Measurements from ENCODE around the gene GPR85. TPM values are rescaled to one million over a fixed set of nuclear protein-coding genes. Genes with fewer than 3 reads are reported as not detected.

The GPR85 gene
- total RNA-seq, 2 donors from 2014 or later: 2.0 to 2.3 TPM

- Histone ChIP-seq H3K9me3 (no peaks in the 10 kb centered on the region), H3K27ac (peak overlapping the region in 1 of 2 donors; percentile 60), H3K27me3 (no peaks in the 10 kb centered on the region), H3K4me1 (peaks cover 0 to 6% of the 10 kb centered on the region in 2 donors), H3K36me3 (no peaks in the 10 kb centered on the region), H3K4me3 (peak overlapping the region in 1 of 2 donors; percentile 56)
- TF ChIP-seq, protein P1, sequence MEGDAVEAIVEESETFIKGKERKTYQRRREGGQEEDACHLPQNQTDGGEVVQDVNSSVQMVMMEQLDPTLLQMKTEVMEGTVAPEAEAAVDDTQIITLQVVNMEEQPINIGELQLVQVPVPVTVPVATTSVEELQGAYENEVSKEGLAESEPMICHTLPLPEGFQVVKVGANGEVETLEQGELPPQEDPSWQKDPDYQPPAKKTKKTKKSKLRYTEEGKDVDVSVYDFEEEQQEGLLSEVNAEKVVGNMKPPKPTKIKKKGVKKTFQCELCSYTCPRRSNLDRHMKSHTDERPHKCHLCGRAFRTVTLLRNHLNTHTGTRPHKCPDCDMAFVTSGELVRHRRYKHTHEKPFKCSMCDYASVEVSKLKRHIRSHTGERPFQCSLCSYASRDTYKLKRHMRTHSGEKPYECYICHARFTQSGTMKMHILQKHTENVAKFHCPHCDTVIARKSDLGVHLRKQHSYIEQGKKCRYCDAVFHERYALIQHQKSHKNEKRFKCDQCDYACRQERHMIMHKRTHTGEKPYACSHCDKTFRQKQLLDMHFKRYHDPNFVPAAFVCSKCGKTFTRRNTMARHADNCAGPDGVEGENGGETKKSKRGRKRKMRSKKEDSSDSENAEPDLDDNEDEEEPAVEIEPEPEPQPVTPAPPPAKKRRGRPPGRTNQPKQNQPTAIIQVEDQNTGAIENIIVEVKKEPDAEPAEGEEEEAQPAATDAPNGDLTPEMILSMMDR (IDR thresholded peaks at IDR 0.05): no peak
- no peak for DNase-seq (ENCODE audit: low spot score)
These were observed 708 bp upstream of the GPR85 start for GRCh38 chr7:113087071-113087998.

DNA sequence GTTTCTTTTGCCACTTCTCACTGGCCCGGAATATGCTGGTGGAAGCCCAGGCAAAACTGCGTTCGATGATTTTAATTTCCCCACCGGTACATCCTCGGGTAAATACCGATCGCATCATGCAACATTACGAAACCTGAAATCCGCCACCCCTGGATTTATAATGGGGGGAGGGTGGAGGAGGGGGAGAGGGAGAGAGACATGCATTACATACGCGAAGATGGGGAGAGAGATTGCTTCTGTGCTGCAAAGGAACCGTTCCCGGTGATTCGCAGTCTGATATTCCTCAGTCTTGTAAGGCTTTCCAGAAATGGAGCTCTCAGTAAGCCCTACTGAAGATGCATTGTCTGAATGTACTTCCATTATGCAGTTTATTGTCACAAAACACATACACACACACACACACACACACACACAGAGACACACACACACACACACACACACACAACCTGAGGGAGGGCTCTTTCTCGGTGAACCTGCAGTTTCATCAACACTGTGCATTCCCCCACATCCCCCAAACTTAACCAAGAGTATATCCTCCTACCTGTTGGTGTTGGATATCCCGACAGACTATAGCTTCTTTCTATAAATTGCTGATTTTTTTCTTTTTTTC is 741 bp downstream of the GPR85 start:
- Histone ChIP-seq H3K36me3 (no peaks in the 10 kb centered on the region), H3K9me3 (no peaks in the 10 kb centered on the region), H3K4me1 (peaks cover 0 to 6% of the 10 kb centered on the region in 2 donors), H3K27me3 (no peaks in the 10 kb centered on the region), H3K27ac (no peak overlapping the region), H3K4me3 (peak overlapping the region; percentile 48 to 56)
- TF ChIP-seq, protein P1 (IDR thresholded peaks at IDR 0.05): no peak
- no peak for DNase-seq (ENCODE audit: low spot score)

- H3K36me3 ChIP-seq: no peaks in the 10 kb centered on the region
- peaks cover 0 to 6% of the 10 kb centered on the region in 2 donors for H3K4me1 ChIP-seq
- no peaks in the 10 kb centered on the region for H3K27me3 ChIP-seq
- TF ChIP-seq, protein P1 (IDR thresholded peaks at IDR 0.05): no peak
- H3K4me3 ChIP-seq: no peak overlapping the region
- no peak for DNase-seq (ENCODE audit: low spot score)
- H3K27ac ChIP-seq: no peak overlapping the region
- no peaks in the 10 kb centered on the region for H3K9me3 ChIP-seq
These were observed 2.0 kb downstream of the GPR85 start for GRCh38 chr7:113084496-113085172.

- H3K27ac ChIP-seq: no peak overlapping the region
- peaks cover 0 to 6% of the 10 kb centered on the region in 2 donors for H3K4me1 ChIP-seq
- H3K9me3 ChIP-seq: no peaks in the 10 kb centered on the region
- H3K36me3 ChIP-seq: no peaks in the 10 kb centered on the region
- no peaks in the 10 kb centered on the region for H3K27me3 ChIP-seq
- DNase-seq (ENCODE audit: low spot score): no peak
- TF ChIP-seq, protein P1 (IDR thresholded peaks at IDR 0.05): no peak
- no peak overlapping the region for H3K4me3 ChIP-seq
These were observed 2.7 kb downstream of the GPR85 start for GRCh38 chr7:113083816-113084495.

DNA sequence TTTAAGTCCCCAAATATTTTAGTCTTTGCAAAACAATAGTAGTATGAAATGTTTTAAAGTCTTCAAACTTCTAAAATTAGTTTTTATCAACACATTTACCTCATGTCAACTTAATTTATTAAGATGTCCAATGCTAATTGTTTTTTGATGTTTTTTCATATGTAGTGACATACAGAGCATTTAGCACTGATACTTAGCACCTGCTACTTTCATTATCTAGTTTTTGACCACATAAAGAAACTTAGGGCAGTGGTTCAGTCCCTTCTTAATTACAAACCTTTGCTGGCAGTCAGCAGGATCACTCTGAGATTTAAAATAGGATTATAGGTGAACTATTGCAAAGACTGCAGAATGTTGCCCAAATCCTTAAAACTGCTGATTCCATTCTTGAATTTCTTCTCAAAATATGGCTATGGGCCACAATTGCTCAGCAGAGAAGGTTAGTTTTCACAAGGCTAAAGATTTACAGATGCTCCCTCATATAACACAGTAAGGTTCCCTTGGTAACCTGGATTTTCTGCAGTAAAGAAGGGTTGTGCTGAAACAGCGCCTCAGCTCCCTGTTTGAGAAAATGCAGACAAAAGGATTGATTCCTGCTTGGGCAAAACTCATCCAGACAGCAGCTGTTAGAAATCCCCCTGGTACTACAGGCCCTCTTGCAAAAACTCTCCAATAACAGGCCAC is 3.4 kb downstream of the GPR85 start:
- H3K27ac ChIP-seq: no peak overlapping the region
- H3K36me3 ChIP-seq: no peaks in the 10 kb centered on the region
- H3K9me3 ChIP-seq: no peaks in the 10 kb centered on the region
- TF ChIP-seq, protein P1 (IDR thresholded peaks at IDR 0.05): no peak
- no peak overlapping the region for H3K4me3 ChIP-seq
- H3K4me1 ChIP-seq: peaks cover 0 to 6% of the 10 kb centered on the region in 2 donors
- no peaks in the 10 kb centered on the region for H3K27me3 ChIP-seq
- no peak for DNase-seq (ENCODE audit: low spot score)

All from right atrium auricular region (tissue), 2 donors.